GM21447 (cell line): ENCODE results near the gene CCDC12.

Source experiments
- ATAC-seq: cut with Tn5 transposase; IDR thresholded peaks from one replicate; pipeline ENCODE4 v1.9.1; 2021; ENCODE audit not compliant: unreplicated experiment

Gene CCDC12

GRCh38 chr3:46908294-46908985, 68.1 kb downstream of the CCDC12 start:
- ATAC-seq = no peak

DNA sequence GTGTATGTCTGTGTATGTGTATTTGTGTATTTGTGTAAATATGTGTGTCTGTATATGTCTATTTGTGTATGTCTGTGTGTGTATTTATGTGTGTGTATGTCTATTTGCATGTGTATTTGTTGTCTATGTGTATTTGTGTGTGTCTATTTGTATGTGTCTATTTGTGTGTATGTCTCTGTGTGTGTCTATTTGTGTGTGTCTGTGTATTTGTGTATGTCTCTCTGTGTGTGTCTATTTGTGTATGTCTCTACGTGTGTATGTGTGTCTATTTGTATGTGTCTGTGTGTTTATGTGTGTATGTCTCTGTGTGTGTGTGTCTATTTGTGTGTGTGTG, 68.6 kb downstream of the CCDC12 start:
- ATAC-seq = no peak

GRCh38 chr3:46907271-46907670, 69.3 kb downstream of the CCDC12 start:
- no peak for ATAC-seq

DNA sequence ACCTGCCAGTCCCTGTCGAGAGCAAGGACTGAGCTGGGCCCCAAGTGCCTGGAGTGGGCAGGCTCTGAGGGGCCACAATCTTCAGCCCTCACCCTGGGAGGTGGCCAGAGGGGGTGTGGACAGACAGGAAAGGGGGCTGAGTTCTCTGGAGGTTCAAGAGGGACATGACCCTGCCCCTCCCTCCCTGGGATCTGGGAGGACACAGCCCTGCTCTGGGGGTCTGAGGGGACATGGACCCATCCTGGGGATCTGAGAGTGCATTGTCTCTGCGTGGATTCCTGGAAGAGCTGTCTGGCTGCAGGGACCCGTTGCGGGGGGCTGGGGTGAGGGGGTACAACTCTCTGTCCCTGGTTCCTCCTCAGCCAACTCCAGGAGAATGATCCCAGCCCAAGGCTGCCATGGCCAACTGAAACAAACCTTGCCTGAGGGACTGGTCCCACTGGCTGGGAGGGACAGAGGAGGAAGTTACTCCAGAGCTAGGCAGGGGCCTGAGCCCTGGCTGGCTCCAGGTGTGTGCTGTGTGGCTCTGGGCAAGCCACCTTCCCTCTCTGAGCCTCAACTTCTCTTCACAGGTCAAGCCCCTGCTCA, 70.0 kb downstream of the CCDC12 start:
- ATAC-seq = no peak

DNA sequence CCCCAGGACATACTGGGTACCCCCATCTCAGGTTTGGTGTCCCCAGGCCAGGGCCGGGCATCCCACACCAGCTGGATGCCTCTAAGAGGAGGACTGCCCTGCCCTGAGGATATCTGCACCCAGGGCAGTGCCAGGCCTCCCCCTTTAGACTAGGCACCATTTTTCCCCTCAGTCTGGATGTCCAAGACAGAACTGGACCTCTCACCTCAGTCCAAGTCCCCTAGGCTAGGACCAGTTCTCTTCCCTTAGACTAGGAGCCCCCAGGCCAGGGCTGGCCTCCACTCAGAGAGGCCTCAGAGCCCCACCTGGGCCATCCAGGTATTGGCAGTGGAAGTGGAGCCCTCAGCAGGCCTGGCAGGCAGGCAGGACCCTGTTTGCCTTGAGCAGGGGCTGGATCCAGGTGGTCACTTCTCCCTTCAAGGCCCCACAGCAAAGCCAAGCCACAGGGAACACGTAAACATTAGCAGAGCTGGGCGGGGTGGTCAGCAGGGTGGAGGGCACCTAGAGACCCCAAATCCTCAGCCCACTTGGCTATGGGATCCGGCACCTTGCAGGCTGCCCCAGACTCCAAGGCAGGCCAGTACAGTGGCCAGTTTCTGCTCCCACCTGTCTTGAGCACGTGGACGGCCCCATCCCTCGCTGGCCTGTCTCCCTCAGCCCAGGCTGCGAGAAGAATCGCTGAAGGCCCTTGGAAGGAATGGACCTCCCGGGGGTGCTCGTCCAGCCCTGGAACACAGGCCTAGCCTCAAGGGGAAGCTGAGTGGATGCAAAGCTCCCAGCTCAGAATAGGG, 70.7 kb downstream of the CCDC12 start:
- ATAC-seq = no peak

- no peak for ATAC-seq
Observed at GRCh38 chr3:46905213-46905560, 71.4 kb downstream of the CCDC12 start.

DNA sequence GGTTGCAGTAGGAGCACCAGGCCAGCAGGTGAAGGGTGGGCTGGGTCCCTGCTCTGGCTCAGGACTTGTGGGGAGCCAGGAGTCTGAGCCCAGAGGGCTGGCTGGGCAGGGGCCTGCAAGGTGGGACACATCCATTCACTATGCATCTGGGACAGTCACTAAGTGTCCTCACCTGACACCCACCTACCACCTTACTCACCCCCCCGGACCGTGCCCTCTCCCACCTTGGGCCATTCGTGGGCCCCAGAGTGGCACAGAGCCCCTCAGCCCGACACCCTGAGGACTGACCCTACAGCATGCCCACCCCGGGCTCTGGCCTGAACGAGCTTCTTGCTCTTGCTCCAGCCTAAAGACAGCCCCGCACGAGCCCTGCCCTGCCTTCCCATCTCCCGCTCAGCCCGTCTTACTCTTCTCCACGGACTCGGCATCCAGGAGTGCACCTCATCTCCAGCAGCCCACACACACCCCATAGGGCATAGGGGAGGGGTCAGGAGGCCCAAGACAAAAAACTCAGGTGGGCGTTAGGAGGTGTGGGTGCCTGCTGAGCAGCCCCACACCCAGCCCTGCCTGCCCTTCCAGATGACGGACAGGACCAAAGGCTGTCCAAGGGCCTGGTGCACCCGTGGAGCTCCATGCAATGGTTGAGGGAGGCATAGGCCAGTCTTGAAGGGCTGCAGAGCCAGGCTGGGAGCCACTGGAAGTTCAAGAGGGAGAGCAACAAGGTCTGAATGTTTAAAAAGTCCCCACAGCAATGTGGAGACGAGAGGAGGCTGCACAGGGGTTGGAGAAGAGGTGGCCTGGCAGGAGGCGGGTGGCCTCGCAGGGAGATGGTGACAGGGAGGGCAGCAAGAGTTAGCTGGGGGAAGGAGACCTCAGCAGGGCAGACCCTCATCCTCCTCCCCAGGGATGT, 72.0 kb downstream of the CCDC12 start:
- ATAC-seq = no peak

- ATAC-seq = no peak
Observed at GRCh38 chr3:46903341-46904302, 72.9 kb downstream of the CCDC12 start.

DNA sequence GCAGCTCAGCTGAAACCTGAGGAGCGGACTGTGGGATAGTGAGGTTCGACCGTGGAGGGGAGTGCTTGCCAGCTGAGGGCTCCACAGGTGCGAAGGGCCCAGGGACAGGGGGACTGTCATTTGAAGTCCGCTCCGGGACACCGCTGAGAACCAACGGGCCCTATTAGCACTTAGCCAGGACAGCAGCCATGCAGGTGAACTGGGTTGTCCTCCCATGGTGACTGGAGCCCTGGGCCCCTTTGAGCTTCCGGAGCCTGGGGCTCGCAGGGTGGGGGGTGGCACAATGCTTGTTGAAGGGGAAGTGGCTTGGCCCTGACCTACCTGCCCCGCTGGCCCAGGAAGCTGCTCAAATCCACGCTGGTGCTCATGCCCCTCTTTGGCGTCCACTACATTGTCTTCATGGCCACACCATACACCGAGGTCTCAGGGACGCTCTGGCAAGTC, 74.3 kb downstream of the CCDC12 start:
- ATAC-seq = no peak

GRCh38 chr3:46901591-46902187, 74.9 kb downstream of the CCDC12 start:
- no peak for ATAC-seq

DNA sequence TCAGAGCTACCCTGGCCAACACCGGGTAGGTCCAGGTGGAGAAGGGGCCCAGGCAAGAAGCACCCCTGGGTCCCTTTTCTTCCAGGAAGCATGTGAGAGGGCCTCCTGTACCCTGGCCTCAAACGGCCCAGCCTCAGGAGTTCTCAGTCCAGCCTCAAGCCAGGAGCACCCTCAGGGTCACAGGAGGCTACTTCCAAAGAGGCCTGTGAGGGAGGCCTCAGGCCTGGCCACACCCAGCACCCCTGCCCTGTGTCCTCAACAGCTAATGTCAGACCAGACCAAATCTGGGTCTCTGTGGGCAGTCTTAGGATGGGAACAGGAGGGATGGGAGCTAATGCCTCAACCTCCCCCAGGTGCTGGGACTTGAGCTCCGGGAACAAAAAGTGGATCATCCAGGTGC, 75.5 kb downstream of the CCDC12 start:
- ATAC-seq = no peak

- no peak for ATAC-seq
Observed at GRCh38 chr3:46900356-46900755, 76.2 kb downstream of the CCDC12 start.

- ATAC-seq = no peak
Observed at GRCh38 chr3:46900007-46900292, 76.6 kb downstream of the CCDC12 start.

- ATAC-seq = no peak
Observed at GRCh38 chr3:46899151-46900006, 77.2 kb downstream of the CCDC12 start.

DNA sequence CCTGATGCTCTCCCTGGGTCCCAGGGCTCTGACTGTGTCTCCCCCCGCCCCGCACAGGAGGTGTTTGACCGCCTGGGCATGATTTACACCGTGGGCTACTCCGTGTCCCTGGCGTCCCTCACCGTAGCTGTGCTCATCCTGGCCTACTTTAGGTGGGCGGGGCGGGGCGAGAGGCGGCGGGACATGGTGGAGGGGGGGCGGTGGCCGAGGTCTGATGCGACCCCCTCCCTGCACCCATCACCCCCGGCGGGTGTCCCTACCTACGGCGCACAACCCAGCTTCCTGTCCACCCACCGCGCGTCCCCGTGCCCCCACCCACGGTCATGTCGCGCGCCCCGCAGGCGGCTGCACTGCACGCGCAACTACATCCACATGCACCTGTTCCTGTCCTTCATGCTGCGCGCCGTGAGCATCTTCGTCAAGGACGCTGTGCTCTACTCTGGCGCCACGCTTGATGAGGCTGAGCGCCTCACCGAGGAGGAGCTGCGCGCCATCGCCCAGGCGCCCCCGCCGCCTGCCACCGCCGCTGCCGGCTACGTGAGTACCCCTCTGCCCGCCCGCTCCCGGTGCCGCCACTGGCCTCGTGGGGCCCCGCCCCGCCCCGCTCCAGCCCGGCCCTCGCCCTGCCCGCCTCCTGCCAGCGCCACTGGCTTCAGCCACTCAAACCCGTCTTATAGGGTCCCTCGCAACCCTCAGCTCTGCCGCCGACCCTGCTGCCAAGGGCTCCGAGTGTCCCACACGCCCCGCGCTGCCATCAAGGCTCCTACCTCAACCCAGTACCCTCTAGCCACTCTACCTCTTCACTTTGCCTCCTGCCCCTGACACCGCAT, 78.0 kb downstream of the CCDC12 start:
- ATAC-seq = no peak

- no peak for ATAC-seq
Observed at GRCh38 chr3:46897829-46898320, 78.7 kb downstream of the CCDC12 start.

DNA sequence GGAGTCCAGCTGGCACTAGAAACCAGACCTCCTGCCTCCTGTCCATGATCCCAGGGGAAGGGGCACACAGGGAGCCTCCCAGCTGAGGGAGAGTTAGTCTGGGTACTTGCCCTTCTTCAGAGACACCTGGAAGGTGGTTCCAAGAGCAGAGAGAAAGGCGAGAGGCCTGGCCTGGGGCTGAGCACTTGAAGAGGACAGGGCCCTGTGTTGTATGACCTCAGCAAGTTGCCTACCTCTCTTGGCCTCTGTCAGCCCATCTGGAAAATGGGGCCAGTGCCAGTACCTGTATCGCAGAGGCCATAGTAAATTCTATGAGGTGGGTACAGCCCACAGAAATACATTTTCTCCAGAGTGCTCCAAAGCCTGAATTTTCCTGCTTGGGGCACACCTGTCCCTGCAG, 79.5 kb downstream of the CCDC12 start:
- ATAC-seq = no peak

DNA sequence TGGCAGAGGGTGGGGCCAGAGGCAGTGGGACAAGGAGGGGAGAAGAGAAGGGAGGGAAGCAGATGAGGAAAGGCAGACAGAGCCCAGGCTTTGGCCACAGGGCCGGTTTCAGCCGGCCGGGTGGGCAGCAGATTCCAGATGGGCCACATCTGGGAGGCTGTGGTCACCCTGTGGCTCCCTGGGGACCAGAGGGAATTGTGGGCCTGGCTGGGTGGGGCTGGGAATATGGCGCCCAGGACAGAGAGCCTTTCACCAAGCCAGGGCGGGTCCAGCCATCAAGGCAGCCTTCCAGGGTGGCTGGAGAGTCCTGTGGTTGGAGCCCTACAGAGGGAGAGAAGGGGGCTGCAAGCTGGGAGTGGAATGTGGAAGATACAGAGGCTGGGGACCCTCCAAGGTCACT, 80.2 kb downstream of the CCDC12 start:
- ATAC-seq = no peak
